Vagina (tissue), 2 donors: ENCODE data around the gene ACAA1.

Experiments used
- CTCF ChIP-seq, 3 experiments: fragments of 450-650 bp in 2 of 3; fragments of 200-600 bp in 1 of 3; sonication (generic) in 1 of 3; IDR thresholded peaks; one replicate each; pipeline ENCODE4 v1.5.1; 2017 to 2019; ENCODE audit warnings: antibody characterized with exemption in 3 of 3, mild to moderate bottlenecking in 2 of 3, moderate library complexity in 2 of 3
- POLR2AphosphoS5 ChIP-seq, 2 donors: sonication (generic); formaldehyde crosslinking; IDR thresholded peaks; one replicate each; pipeline ENCODE4 v1.9.0; 2017; ENCODE audit warnings: antibody characterized with exemption in 2 of 2, mild to moderate bottlenecking in 2 of 2, low read depth in 1 of 2; ENCODE audit not compliant: insufficient read depth in 1 of 2

- TF ChIP-seq CTCF (IDR thresholded peaks at IDR 0.05): no peak
- no peak for TF ChIP-seq POLR2AphosphoS5 (IDR thresholded peaks at IDR 0.05; ENCODE audit: insufficient read depth in 1 of 2, low read depth in 1 of 2)
Measured at GRCh38 chr3:38114052-38114874, 22.7 kb downstream of the ACAA1 start.
